ENCODE data around the gene SENP2. TPM values are rescaled to one million over a fixed set of nuclear protein-coding genes. Genes with fewer than 3 reads are reported as not detected.
A peak's percentile ranks its signal among the peaks of the same experiment; 100 is the strongest.

The SENP2 gene
- total and polyA plus RNA-seq, 2 experiments from 2014 or later = 29.2 to 80.3 TPM

DNA sequence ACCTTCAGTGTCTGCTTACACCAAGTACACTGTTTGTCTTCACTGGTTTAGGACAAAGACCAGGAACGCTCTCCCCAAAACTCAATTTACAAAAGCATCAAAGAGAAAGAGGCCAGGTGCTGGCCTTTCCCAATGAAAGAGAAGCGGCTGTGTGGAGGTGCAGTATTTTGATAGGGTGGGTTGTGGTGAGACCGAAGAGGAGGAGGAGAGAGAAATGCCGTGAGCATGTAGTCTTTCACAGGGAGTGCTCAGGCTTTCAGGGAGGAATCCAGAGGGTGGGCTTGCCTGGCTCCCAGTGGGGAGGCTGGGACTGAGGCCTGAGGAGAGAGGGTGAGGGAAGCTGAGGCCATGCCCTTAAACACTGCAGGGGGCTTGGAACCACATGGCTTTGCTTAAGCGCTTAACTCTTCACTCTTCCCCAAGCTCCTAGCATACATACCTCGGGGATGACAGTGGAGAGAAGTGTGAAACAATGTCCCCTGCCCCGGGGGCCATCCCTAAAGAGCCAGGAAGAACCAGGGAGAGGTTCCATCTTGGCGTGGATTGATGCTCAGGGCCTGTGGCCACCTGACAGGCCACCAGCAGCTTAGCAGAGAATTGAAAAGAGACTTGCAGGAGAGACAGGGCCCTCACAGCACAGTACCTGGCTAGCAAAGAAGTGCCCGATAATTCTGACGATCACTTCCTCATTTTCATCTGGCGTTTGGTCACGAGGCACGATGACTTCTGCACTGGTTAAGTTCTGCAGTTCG is 60.5 kb downstream of the SENP2 start:
- no peak overlapping the region for H2AFZ ChIP-seq
- H3K27ac ChIP-seq (ENCODE audit: low read depth) = peak overlapping the region; percentile 78
- Mint-ChIP-seq H3K27me3 (ENCODE audit: insufficient read depth, low read depth, poor library complexity) (peaks cover 21% of the 10 kb centered on the region), H3K4me1 (peaks cover 33% of the 10 kb centered on the region), H3K4me3 (peak overlapping the region; percentile 36; the same call in 1 of the 3 replicates), H3K36me3 (ENCODE audit: low read depth) (peaks cover 80% of the 10 kb centered on the region), H3K9me3 (no peaks in the 10 kb centered on the region), H3K27ac (peak overlapping the region; percentile 84)
- no peak overlapping the region for H3K4me3 ChIP-seq
- peaks cover 24% of the 10 kb centered on the region for H3K36me3 ChIP-seq (ENCODE audit: insufficient read depth)
- H3K9me2 ChIP-seq (ENCODE audit: insufficient read depth) = no peaks in the 10 kb centered on the region
- H3K27me3 ChIP-seq (ENCODE audit: insufficient read depth) = no peaks in the 10 kb centered on the region
- H3K4me1 ChIP-seq (ENCODE audit: insufficient read depth) = peaks cover 12% of the 10 kb centered on the region; the same call in 1 of the 2 replicates
- H3F3A ChIP-seq (replicated peaks; ENCODE audit: low read depth) = peaks cover 4% of the 10 kb centered on the region; the same call in 1 of the 2 replicates
- peak; percentile 39 for DNase-seq (ENCODE audit: low spot score)
- TF ChIP-seq NANOG (IDR thresholded peaks at IDR 0.05; ENCODE audit: borderline replicate concordance) (no peak), STAT1 (IDR thresholded peaks at IDR 0.05; ENCODE audit: unreplicated experiment) (no peak), ETS1 (IDR thresholded peaks at IDR 0.05) (no peak), EZH2 (IDR thresholded peaks at IDR 0.05; ENCODE audit: low read depth, unreplicated experiment) (no peak)
- TF ChIP-seq, protein P1, sequence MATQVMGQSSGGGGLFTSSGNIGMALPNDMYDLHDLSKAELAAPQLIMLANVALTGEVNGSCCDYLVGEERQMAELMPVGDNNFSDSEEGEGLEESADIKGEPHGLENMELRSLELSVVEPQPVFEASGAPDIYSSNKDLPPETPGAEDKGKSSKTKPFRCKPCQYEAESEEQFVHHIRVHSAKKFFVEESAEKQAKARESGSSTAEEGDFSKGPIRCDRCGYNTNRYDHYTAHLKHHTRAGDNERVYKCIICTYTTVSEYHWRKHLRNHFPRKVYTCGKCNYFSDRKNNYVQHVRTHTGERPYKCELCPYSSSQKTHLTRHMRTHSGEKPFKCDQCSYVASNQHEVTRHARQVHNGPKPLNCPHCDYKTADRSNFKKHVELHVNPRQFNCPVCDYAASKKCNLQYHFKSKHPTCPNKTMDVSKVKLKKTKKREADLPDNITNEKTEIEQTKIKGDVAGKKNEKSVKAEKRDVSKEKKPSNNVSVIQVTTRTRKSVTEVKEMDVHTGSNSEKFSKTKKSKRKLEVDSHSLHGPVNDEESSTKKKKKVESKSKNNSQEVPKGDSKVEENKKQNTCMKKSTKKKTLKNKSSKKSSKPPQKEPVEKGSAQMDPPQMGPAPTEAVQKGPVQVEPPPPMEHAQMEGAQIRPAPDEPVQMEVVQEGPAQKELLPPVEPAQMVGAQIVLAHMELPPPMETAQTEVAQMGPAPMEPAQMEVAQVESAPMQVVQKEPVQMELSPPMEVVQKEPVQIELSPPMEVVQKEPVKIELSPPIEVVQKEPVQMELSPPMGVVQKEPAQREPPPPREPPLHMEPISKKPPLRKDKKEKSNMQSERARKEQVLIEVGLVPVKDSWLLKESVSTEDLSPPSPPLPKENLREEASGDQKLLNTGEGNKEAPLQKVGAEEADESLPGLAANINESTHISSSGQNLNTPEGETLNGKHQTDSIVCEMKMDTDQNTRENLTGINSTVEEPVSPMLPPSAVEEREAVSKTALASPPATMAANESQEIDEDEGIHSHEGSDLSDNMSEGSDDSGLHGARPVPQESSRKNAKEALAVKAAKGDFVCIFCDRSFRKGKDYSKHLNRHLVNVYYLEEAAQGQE (IDR thresholded peaks at IDR 0.05; ENCODE audit: unreplicated experiment) = no peak
- no peaks in the 10 kb centered on the region; the same call in 1 of the 2 replicates for H4K20me1 ChIP-seq (replicated peaks; ENCODE audit: insufficient read depth)
- H3K4me2 ChIP-seq = peak overlapping the region; percentile 57; the same call in 1 of the 2 replicates
- H3K79me2 ChIP-seq (replicated peaks; ENCODE audit: insufficient read depth) = no peaks in the 10 kb centered on the region
- ATAC-seq = peak; percentile 52

DNA sequence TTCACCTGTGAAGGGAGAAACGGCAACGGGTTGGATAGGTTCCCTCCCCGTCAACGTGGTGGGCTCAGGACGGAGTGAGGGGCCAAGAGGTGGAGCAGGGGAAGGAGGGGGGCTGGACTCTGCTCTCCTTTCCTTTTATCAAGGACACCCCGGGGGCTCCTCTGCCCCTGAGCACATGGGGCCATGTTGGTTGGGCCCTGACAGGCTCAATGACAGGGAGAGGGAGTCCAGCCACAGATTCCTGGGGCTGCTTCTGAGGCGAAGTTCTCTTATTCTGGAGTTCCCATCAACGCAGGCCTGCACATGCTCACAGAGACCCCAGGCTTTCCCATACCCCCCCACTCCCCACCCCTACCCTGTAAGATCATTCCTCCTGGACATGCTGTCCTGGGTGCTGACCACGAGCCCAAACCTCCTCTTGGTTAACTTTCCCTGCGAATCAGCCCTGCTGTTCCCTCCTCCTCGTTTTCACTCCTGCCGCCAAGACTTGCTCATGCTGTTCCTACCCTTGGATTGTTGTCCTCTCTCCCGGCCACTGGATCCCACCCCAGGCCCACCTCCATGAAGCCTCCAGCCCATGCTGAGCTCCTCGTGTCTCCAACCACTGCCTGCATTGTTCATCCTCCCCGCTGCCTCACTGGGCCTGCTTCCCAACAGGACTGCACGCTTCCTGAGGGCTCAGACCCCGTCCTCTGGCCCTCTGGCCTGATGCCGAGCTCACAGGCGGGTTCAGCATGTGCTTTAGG is 61.2 kb downstream of the SENP2 start:
- H3K4me3 Mint-ChIP-seq = no peak overlapping the region; the same call in 2 of the 3 replicates
- peaks cover 33% of the 10 kb centered on the region for H3K4me1 Mint-ChIP-seq
- H3K36me3 Mint-ChIP-seq (ENCODE audit: low read depth) = peaks cover 83% of the 10 kb centered on the region
- H3K9me3 Mint-ChIP-seq = no peaks in the 10 kb centered on the region
- no peaks in the 10 kb centered on the region for H3K79me2 ChIP-seq (replicated peaks; ENCODE audit: insufficient read depth)
- peaks cover 26% of the 10 kb centered on the region for H3K36me3 ChIP-seq (ENCODE audit: insufficient read depth)
- H3K4me3 ChIP-seq = no peak overlapping the region
- peak overlapping the region; percentile 78 for H3K27ac ChIP-seq (ENCODE audit: low read depth)
- no peak overlapping the region; the same call in 1 of the 2 replicates for H3K4me2 ChIP-seq
- H3K4me1 ChIP-seq (ENCODE audit: insufficient read depth) = peaks cover 12% of the 10 kb centered on the region; the same call in 1 of the 2 replicates
- H3K27me3 ChIP-seq (ENCODE audit: insufficient read depth) = no peaks in the 10 kb centered on the region
- H2AFZ ChIP-seq = no peak overlapping the region
- DNase-seq (ENCODE audit: low spot score) = no peak
- H3K27me3 Mint-ChIP-seq (ENCODE audit: insufficient read depth, low read depth, poor library complexity) = peaks cover 22% of the 10 kb centered on the region
- no peaks in the 10 kb centered on the region; the same call in 1 of the 2 replicates for H4K20me1 ChIP-seq (replicated peaks; ENCODE audit: insufficient read depth)
- peak overlapping the region; percentile 84 for H3K27ac Mint-ChIP-seq
- ATAC-seq = no peak
- no peak for TF ChIP-seq JUNB (IDR thresholded peaks at IDR 0.05; ENCODE audit: unreplicated experiment)
- H3K9me2 ChIP-seq (ENCODE audit: insufficient read depth) = no peaks in the 10 kb centered on the region
- peaks cover 4% of the 10 kb centered on the region; the same call in 1 of the 2 replicates for H3F3A ChIP-seq (replicated peaks; ENCODE audit: low read depth)

Measured in GM23338 (cell line).